NAMALWA (cell line): ENCODE results near the gene KCNK4.

Experiments
- DNase-seq: peaks from one replicate; pipeline ENCODE4 v3.0.0-alpha.2; 2015; ENCODE audit warnings: low spot score

The KCNK4 gene

GRCh38 chr11:64253481-64253880 lies 37.6 kb upstream of the KCNK4 start:
- DNase-seq = no peak

GRCh38 chr11:64254326-64254725 lies 36.8 kb upstream of the KCNK4 start:
- DNase-seq = no peak

GRCh38 chr11:64255135-64256128 lies 35.7 kb upstream of the KCNK4 start:
- no peak for DNase-seq

GRCh38 chr11:64256300-64256699 lies 34.8 kb upstream of the KCNK4 start:
- DNase-seq = no peak

GRCh38 chr11:64258356-64258755 lies 32.7 kb upstream of the KCNK4 start:
- DNase-seq = no peak

- DNase-seq = no peak
Observed at GRCh38 chr11:64258946-64259532, 32.1 kb upstream of the KCNK4 start.

GRCh38 chr11:64259533-64260067 lies 31.5 kb upstream of the KCNK4 start:
- DNase-seq = no peak

GRCh38 chr11:64260147-64260708 lies 30.9 kb upstream of the KCNK4 start:
- DNase-seq = no peak

GRCh38 chr11:64261556-64262080 lies 29.5 kb upstream of the KCNK4 start:
- DNase-seq = no peak

- DNase-seq = no peak
Observed at GRCh38 chr11:64262271-64263002, 28.7 kb upstream of the KCNK4 start.

- no peak for DNase-seq
Observed at GRCh38 chr11:64263021-64263946, 27.8 kb upstream of the KCNK4 start.

- DNase-seq = no peak
Observed at GRCh38 chr11:64263947-64264317, 27.2 kb upstream of the KCNK4 start.

GRCh38 chr11:64264371-64264852 lies 26.7 kb upstream of the KCNK4 start:
- no peak for DNase-seq

- no peak for DNase-seq
Observed at GRCh38 chr11:64265176-64266160, 25.6 kb upstream of the KCNK4 start.

- no peak for DNase-seq
Observed at GRCh38 chr11:64266339-64266738, 24.8 kb upstream of the KCNK4 start.

GRCh38 chr11:64267207-64267945 lies 23.7 kb upstream of the KCNK4 start:
- DNase-seq = no peak

GRCh38 chr11:64268025-64268892 lies 22.8 kb upstream of the KCNK4 start:
- DNase-seq = no peak
